CD4-positive, alpha-beta memory T cell (primary cell): Measurements from ENCODE around the gene B4GALT1. TPM values are rescaled to one million over a fixed set of nuclear protein-coding genes. Genes with fewer than 3 reads are reported as not detected.
A peak's percentile ranks its signal among the peaks of the same experiment; 100 is the strongest.

Experiments used
- CTCF ChIA-PET: fragments of 350-600 bp; sonication (Branson Sonifier 250); formaldehyde crosslinking; loops from one replicate; lab custom pipeline; 2021; ENCODE audit warnings: inconsistent platforms; ENCODE audit not compliant: partially characterized antibody; lab: Charles Lee
- POLR2A ChIA-PET: fragments of 350-600 bp; sonication (Branson Sonifier 250); formaldehyde crosslinking; loops from one replicate; lab custom pipeline; 2021; ENCODE audit not compliant: partially characterized antibody; lab: Charles Lee
- DNase-seq, 5 donors: peaks; one replicate each; pipeline versions ENCODE4 v3.0.0 to v3.0.0-alpha.2; 2020 to 2022; ENCODE audit warnings: mixed read lengths in 1 of 5
- H3K27ac ChIP-seq: one replicate; pipeline ENCODE4 v1.7.0; 2013; ENCODE audit warnings: low read depth, low read length
- H3K27me3 ChIP-seq: 2 replicates; pipeline ENCODE4 v1.7.0; 2013; ENCODE audit warnings: mild to moderate bottlenecking, low read length, moderate library complexity; ENCODE audit not compliant: insufficient read depth
- H3K36me3 ChIP-seq: 2 replicates; pipeline ENCODE4 v1.7.0; 2013; ENCODE audit warnings: mild to moderate bottlenecking, low read length, moderate library complexity; ENCODE audit not compliant: insufficient read depth
- H3K4me1 ChIP-seq: 2 replicates; pipeline ENCODE4 v1.7.0; 2013; ENCODE audit warnings: mild to moderate bottlenecking, low read length, moderate library complexity; ENCODE audit not compliant: insufficient read depth
- H3K4me3 ChIP-seq, 2 donors: one replicate each; pipeline ENCODE4 v1.7.0; 2013; ENCODE audit warnings: low read length in 2 of 2, mild to moderate bottlenecking in 1 of 2
- H3K9me3 ChIP-seq, 2 donors: one replicate each; pipeline ENCODE4 v1.7.0; 2013; ENCODE audit warnings: low read length in 2 of 2, control low read depth in 1 of 2; ENCODE audit not compliant: control insufficient read depth in 1 of 2
- H3K27ac Mint-ChIP-seq, 7 donors: one replicate each; pipeline ENCODE4 v1.8.0; 2020 to 2021; ENCODE audit warnings: mixed read lengths in 7 of 7, mild to moderate bottlenecking in 6 of 7, inconsistent platforms in 3 of 7, moderate library complexity in 3 of 7
- H3K27me3 Mint-ChIP-seq, 2 donors: one replicate each; pipeline ENCODE4 v1.8.0; 2020 to 2021; ENCODE audit warnings: mixed read lengths in 2 of 2
- H3K36me3 Mint-ChIP-seq, 2 donors: one replicate each; pipeline ENCODE4 v1.8.0; 2020 to 2021; ENCODE audit warnings: mixed read lengths in 2 of 2, inconsistent platforms in 1 of 2, mild to moderate bottlenecking in 1 of 2
- H3K4me1 Mint-ChIP-seq, 4 donors: one replicate each; pipeline ENCODE4 v1.8.0; 2020 to 2021; ENCODE audit warnings: mixed read lengths in 4 of 4, mild to moderate bottlenecking in 1 of 4
- H3K4me3 Mint-ChIP-seq, 8 donors: one replicate each; pipeline ENCODE4 v1.8.0; 2020 to 2021; ENCODE audit warnings: mixed read lengths in 8 of 8, mild to moderate bottlenecking in 7 of 8, moderate library complexity in 6 of 8, inconsistent platforms in 3 of 8
- H3K9me3 Mint-ChIP-seq, 8 donors: one replicate each; pipeline ENCODE4 v1.8.0; 2020 to 2021; ENCODE audit warnings: mixed read lengths in 8 of 8, mild to moderate bottlenecking in 5 of 8, inconsistent platforms in 3 of 8, moderate library complexity in 1 of 8
- intact Hi-C: fragments of 100-400 bp; cut with micrococcal nuclease; formaldehyde crosslinking; loops from one replicate; pipeline ENCODE4 v1.15.1; 2023
- polyA plus RNA-seq, 2 donors: library from polyadenylated mRNA; unstranded; fragments of 300-500 nt; fragmentation: Illumina TruSeq; gene quantifications; one replicate each; pipeline ENCODE4 v1.2.3, GENCODE V29; 2021
- total RNA-seq, 2 experiments: library from RNA; stranded (reverse); gene quantifications; one replicate each; pipeline ENCODE4 v1.2.3, GENCODE V29; 2021

B4GALT1 gene
- total and polyA plus RNA-seq, 4 experiments from 2014 or later = 16.6 to 56.0 (median 43.1) TPM

- POLR2A ChIA-PET = interaction anchor here (1.2 to 1.8 kb wide), 2 partner anchors 13 to 43 kb away, joined by 3 to 4 read pairs; no protein-coding TSS in a partner anchor
- peak overlapping the region in 1 of 8 donors; percentile 48 for H3K4me3 Mint-ChIP-seq
- CTCF ChIA-PET = no interaction called here
Observed at GRCh38 chr9:33127881-33128280, 39.3 kb downstream of the B4GALT1 start.

DNA sequence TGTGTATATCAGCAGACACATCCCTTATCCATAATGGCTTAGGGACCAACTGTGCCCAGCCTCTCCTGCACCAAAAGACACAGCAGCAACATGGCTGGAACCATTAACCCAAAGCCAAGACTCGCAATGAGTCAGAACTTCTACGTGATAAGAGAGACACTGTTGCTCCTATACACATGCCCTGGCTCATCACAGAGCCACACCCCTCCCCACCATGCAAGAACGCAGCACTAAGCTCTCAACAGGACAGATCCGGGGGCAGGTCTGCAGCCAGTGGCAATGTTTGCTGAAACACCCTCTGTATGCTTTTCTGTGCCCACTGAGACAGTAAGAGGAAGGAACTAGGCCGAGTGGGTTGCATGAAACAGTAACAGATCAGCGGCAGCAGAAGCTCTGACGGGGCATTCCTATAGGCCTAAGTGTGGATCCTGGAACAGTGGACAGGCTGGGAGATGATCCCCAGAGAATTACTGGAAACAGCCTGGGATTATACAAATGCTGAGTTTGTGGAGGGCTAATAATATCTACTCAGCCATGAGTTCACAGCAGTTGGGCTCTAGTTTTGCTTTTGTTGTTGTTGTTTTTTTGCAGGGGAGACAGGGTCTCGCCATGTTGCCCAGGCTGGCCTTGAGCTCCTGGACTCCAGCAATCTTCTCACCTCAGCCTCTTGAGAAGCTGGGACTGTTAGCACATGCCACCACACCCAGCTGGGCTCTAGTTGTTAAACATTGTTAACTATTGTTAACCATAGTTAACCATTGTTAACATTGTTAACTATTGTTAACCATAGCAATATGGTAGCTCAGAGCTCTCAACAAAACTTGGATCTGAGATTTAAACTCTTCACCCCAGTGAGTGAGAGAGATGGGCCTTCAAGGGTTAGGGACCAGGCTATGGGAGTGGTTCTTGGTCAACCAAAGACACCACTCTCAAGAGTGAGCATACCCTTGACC, 41.0 kb downstream of the B4GALT1 start:
- intact Hi-C loops = no loop called here
- DNase-seq = no peak
- CTCF ChIA-PET = interaction anchor here (1.0 to 1.4 kb wide), 4 partner anchors 30 to 100 kb away, joined by 3 to 8 read pairs (median 4); no protein-coding TSS in a partner anchor
- Mint-ChIP-seq H3K36me3 (peaks cover 48 to 76% of the 10 kb centered on the region in 2 donors), H3K27ac (peak overlapping the region; percentile 3 to 81 (median 52)), H3K4me3 (no peak overlapping the region), H3K27me3 (no peaks in the 10 kb centered on the region), H3K4me1 (peaks cover 21 to 65% (median 36%) of the 10 kb centered on the region in 4 donors), H3K9me3 (peaks cover 0 to 2% (median 0%) of the 10 kb centered on the region in 8 donors)
- POLR2A ChIA-PET = interaction anchor here (0.7 to 1.8 kb wide), 4 partner anchors 8 to 41 kb away, joined by 3 to 5 read pairs (median 4); partner anchors contain the start of gene B4GALT1
- H3K27ac ChIP-seq = no peak overlapping the region
- H3K4me3 ChIP-seq = no peak overlapping the region
- H3K27me3 ChIP-seq = no peaks in the 10 kb centered on the region
- H3K36me3 ChIP-seq = peaks cover 34% of the 10 kb centered on the region
- peaks cover 10% of the 10 kb centered on the region for H3K4me1 ChIP-seq
- no peaks in the 10 kb centered on the region for H3K9me3 ChIP-seq

More at GRCh38 chr9:33127881-33128280, 39.3 kb downstream of the B4GALT1 start:
- intact Hi-C loops = no loop called here
- no peaks in the 10 kb centered on the region for H3K27me3 Mint-ChIP-seq
- Histone ChIP-seq H3K27me3 (no peaks in the 10 kb centered on the region), H3K36me3 (peaks cover 34% of the 10 kb centered on the region), H3K4me1 (peaks cover 12% of the 10 kb centered on the region), H3K4me3 (no peak overlapping the region), H3K9me3 (no peaks in the 10 kb centered on the region), H3K27ac (no peak overlapping the region)
- no peak for DNase-seq
- H3K4me1 Mint-ChIP-seq = peaks cover 23 to 71% (median 37%) of the 10 kb centered on the region in 4 donors
- H3K9me3 Mint-ChIP-seq = peaks cover 0 to 2% (median 0%) of the 10 kb centered on the region in 8 donors
- peak overlapping the region; percentile 6 to 94 (median 77) for H3K27ac Mint-ChIP-seq
- H3K36me3 Mint-ChIP-seq = peaks cover 55 to 82% of the 10 kb centered on the region in 2 donors

- H3K27me3 ChIP-seq = no peaks in the 10 kb centered on the region
- no peak overlapping the region for H3K27ac ChIP-seq
- Mint-ChIP-seq H3K4me1 (peaks cover 23 to 65% (median 37%) of the 10 kb centered on the region in 4 donors), H3K27me3 (no peaks in the 10 kb centered on the region), H3K9me3 (no peaks in the 10 kb centered on the region), H3K36me3 (peaks cover 46 to 75% of the 10 kb centered on the region in 2 donors), H3K4me3 (no peak overlapping the region), H3K27ac (peak overlapping the region in 6 of 7 donors; percentile 13 to 81 (median 58))
- H3K4me1 ChIP-seq = peaks cover 4% of the 10 kb centered on the region
- H3K4me3 ChIP-seq = no peak overlapping the region
- H3K9me3 ChIP-seq = no peaks in the 10 kb centered on the region
- intact Hi-C loops = no loop called here
- POLR2A ChIA-PET = interaction anchor here (1.6 kb wide), 1 partner anchor 41 kb away, joined by 5 read pairs; the partner anchor contains the start of gene B4GALT1
- no peak for DNase-seq
- peaks cover 34% of the 10 kb centered on the region for H3K36me3 ChIP-seq
- CTCF ChIA-PET = interaction anchor here (1.3 kb wide), 1 partner anchor 101 kb away, joined by 3 read pairs; no protein-coding TSS in a partner anchor
Observed at GRCh38 chr9:33125461-33125860, 41.7 kb downstream of the B4GALT1 start.

DNA sequence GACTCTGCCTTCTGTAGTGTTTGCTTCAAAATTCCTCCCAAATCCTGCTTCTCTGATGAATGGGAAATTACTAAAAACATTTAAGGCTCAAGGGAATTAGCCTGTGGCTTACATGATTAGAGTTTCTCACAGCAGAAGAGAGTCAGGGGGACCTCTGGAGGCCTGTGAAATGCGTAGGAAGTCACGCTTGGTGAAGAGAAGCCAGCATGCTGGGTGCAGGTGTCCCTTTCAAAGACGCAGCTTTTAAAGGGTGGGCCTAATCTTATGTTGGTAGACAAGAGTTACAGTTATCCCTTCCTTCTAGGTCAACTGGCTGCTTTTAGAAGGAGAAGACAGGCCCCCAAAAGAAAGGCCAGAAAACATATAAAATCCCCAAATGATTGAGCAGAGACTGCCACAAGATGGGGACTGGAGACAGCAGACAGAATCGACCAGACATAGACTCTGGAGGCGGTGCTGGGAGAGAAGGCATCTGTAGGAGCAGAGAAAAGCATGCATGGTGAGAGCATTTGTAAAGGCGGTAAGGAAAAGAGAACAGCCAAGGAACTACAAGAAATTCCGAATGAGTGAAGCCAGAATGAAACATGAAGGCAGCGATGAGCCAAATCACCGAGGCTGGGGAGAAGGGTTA, 42.3 kb downstream of the B4GALT1 start:
- H3K36me3 Mint-ChIP-seq = peaks cover 43 to 76% of the 10 kb centered on the region in 2 donors
- peaks cover 24 to 63% (median 36%) of the 10 kb centered on the region in 4 donors for H3K4me1 Mint-ChIP-seq

GRCh38 chr9:33124046-33124445, 43.1 kb downstream of the B4GALT1 start:
- peaks cover 35% of the 10 kb centered on the region for H3K36me3 ChIP-seq
- no peak for DNase-seq
- no peak overlapping the region for H3K27ac ChIP-seq
- ChIA-PET CTCF (interaction anchor here (0.8 kb wide), 1 partner anchor 47 kb away, joined by 3 read pairs; no protein-coding TSS in a partner anchor), POLR2A (interaction anchor here (0.7 to 1.6 kb wide), 3 partner anchors 14 to 43 kb away, joined by 3 to 5 read pairs (median 5); partner anchors contain the start of gene B4GALT1)
- Mint-ChIP-seq H3K4me3 (no peak overlapping the region), H3K36me3 (peaks cover 42 to 73% of the 10 kb centered on the region in 2 donors), H3K27ac (peak overlapping the region in 4 of 7 donors; percentile 26 to 68 (median 48)), H3K4me1 (peaks cover 23 to 61% (median 38%) of the 10 kb centered on the region in 4 donors), H3K27me3 (no peaks in the 10 kb centered on the region), H3K9me3 (no peaks in the 10 kb centered on the region)
- intact Hi-C loops = no loop called here
- H3K4me3 ChIP-seq = no peak overlapping the region
- H3K4me1 ChIP-seq = no peaks in the 10 kb centered on the region
- no peaks in the 10 kb centered on the region for H3K9me3 ChIP-seq
- H3K27me3 ChIP-seq = no peaks in the 10 kb centered on the region

More for the DNA sequence above, 42.3 kb downstream of the B4GALT1 start:
- intact Hi-C loops = no loop called here
- no peaks in the 10 kb centered on the region for H3K9me3 Mint-ChIP-seq
- Histone ChIP-seq H3K27me3 (no peaks in the 10 kb centered on the region), H3K36me3 (peaks cover 36% of the 10 kb centered on the region), H3K4me1 (peaks cover under 1% of the 10 kb centered on the region), H3K9me3 (no peaks in the 10 kb centered on the region), H3K27ac (no peak overlapping the region), H3K4me3 (no peak overlapping the region)
- H3K4me3 Mint-ChIP-seq = no peak overlapping the region
- H3K27ac Mint-ChIP-seq = peak overlapping the region; percentile 4 to 72 (median 44)
- CTCF ChIA-PET = interaction anchor here (1.3 kb wide), 1 partner anchor 101 kb away, joined by 3 read pairs; no protein-coding TSS in a partner anchor
- no peak for DNase-seq
- POLR2A ChIA-PET = interaction anchor here (0.7 to 1.6 kb wide), 3 partner anchors 13 to 42 kb away, joined by 3 to 5 read pairs (median 5); partner anchors contain the start of gene B4GALT1
- H3K27me3 Mint-ChIP-seq = no peaks in the 10 kb centered on the region

DNA sequence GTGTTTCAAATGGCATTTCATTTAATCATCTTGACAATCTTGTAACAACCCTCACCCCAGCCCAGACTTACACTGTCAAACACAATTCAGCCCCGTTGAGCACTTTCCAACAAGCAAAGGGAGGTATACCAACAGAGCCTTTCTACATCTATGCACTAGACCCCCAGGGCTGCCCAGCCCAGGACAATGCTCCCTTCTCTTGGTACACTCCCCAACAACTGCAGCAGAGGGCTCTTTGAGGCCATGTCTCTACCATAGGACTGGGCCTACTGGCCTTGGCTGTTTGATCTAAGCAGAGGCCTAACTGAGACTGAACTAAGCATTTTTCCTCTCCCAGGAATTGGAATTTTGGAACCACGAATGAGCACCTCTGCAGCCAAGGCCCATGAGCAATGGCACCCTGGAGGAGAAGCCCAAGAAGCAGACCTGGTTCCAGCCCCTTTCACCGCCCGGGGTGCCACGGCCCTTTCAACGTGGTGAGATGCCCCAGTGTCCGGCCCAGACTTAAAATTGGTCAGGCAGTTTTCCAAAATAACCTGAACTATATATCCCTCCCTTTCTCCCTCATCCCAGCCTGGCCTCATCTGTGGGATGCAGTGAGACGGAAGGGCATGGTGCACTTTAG, 43.6 kb downstream of the B4GALT1 start:
- DNase-seq = no peak
- Mint-ChIP-seq H3K9me3 (no peaks in the 10 kb centered on the region), H3K4me3 (no peak overlapping the region), H3K27me3 (no peaks in the 10 kb centered on the region), H3K27ac (peak overlapping the region in 5 of 7 donors; percentile 37 to 64 (median 50)), H3K36me3 (peaks cover 42 to 70% of the 10 kb centered on the region in 2 donors), H3K4me1 (peaks cover 24 to 60% (median 39%) of the 10 kb centered on the region in 4 donors)
- CTCF ChIA-PET = interaction anchor here (0.8 kb wide), 1 partner anchor 47 kb away, joined by 3 read pairs; no protein-coding TSS in a partner anchor
- intact Hi-C loops = no loop called here
- Histone ChIP-seq H3K9me3 (no peaks in the 10 kb centered on the region), H3K4me1 (peaks cover 2% of the 10 kb centered on the region), H3K27ac (no peak overlapping the region), H3K4me3 (no peak overlapping the region), H3K36me3 (peaks cover 29% of the 10 kb centered on the region), H3K27me3 (no peaks in the 10 kb centered on the region)
- POLR2A ChIA-PET = interaction anchor here (1.3 to 1.6 kb wide), 2 partner anchors 15 to 43 kb away, joined by 3 to 5 read pairs; partner anchors contain the start of gene B4GALT1
